ENCODE data around the gene UNC5A.

UNC5A gene

GRCh38 chr5:176810081-176810597 is at the start of gene UNC5A:
UNC5A (plus strand) TSS chr5:176810559; CDS start chr5:176810751, 192 bp downstream.
- peak; percentile 39 for ATAC-seq
- DNase-seq: peak; percentile 78

GRCh38 chr5:176761755-176762154 is 48.6 kb upstream of the UNC5A start:
- no peak for ATAC-seq
- DNase-seq: no peak

GRCh38 chr5:176762489-176762888 is 47.9 kb upstream of the UNC5A start:
- DNase-seq (no peak), ATAC-seq (no peak)

- no peak for ATAC-seq
- no peak for DNase-seq
Observed at GRCh38 chr5:176765687-176766086, 44.7 kb upstream of the UNC5A start.

- DNase-seq (no peak), ATAC-seq (no peak)
Observed at GRCh38 chr5:176768174-176768970, 42.0 kb upstream of the UNC5A start.

- ATAC-seq: no peak
- no peak for DNase-seq
Observed at GRCh38 chr5:176769911-176770310, 40.4 kb upstream of the UNC5A start.

GRCh38 chr5:176770431-176770830 is 39.9 kb upstream of the UNC5A start:
- ATAC-seq (no peak), DNase-seq (no peak)

GRCh38 chr5:176771102-176771845 is 39.1 kb upstream of the UNC5A start:
- DNase-seq (no peak), ATAC-seq (no peak)

GRCh38 chr5:176772271-176773210 is 37.8 kb upstream of the UNC5A start:
- no peak for ATAC-seq

GRCh38 chr5:176773408-176774035 is 36.8 kb upstream of the UNC5A start:
- ATAC-seq: no peak
- DNase-seq: no peak

More at GRCh38 chr5:176772271-176773210, 37.8 kb upstream of the UNC5A start:
- DNase-seq: no peak

GRCh38 chr5:176774216-176775171 is 35.9 kb upstream of the UNC5A start:
- DNase-seq (no peak), ATAC-seq (no peak)

- ATAC-seq (no peak), DNase-seq (no peak)
Observed at GRCh38 chr5:176775409-176775808, 35.0 kb upstream of the UNC5A start.

- ATAC-seq: no peak
- no peak for DNase-seq
Observed at GRCh38 chr5:176776141-176776865, 34.1 kb upstream of the UNC5A start.

GRCh38 chr5:176776916-176777315 is 33.4 kb upstream of the UNC5A start:
- no peak for ATAC-seq
- DNase-seq: no peak

GRCh38 chr5:176778921-176779465 is 31.4 kb upstream of the UNC5A start:
- ATAC-seq: no peak
- DNase-seq: no peak

- ATAC-seq: no peak
- DNase-seq: no peak
Observed at GRCh38 chr5:176779537-176779936, 30.8 kb upstream of the UNC5A start.

- ATAC-seq: no peak
- DNase-seq: no peak
Observed at GRCh38 chr5:176780176-176781053, 29.9 kb upstream of the UNC5A start.

GRCh38 chr5:176781054-176781375 is 29.3 kb upstream of the UNC5A start:
- no peak for DNase-seq
- ATAC-seq: no peak
